Cardiac septum (tissue), 1 donor: ENCODE data around the gene WFDC9. TPM values are rescaled to one million over a fixed set of nuclear protein-coding genes. Genes with fewer than 3 reads are reported as not detected.
"Not testable (repeated sequence)": the region's sequence is repeated elsewhere in the genome, so short reads cannot be mapped to it uniquely, and the experiment has no call there.

Experiments used
- DNase-seq: peaks from one replicate; pipeline ENCODE4 v3.0.0-alpha.2; 2020; ENCODE audit warnings: low spot score
- intact Hi-C: fragments of 100-400 bp; cut with DNase I; formaldehyde crosslinking; loops from one replicate; pipeline ENCODE4 v1.14.0; 2022
- total RNA-seq: library from RNA; stranded (reverse); fragmentation: NEBNext Ultra II Directional; extraction: Animal tissue kit (Norgen Biotek cat#: 25700); gene quantifications from one replicate; pipeline ENCODE4 v1.2.1, GENCODE V29; 2021
- donor health status: DM: no; HTN: no; CAD: no.

Gene WFDC9
- total RNA-seq, 1 donor from 2014 or later, result not detected

DNA sequence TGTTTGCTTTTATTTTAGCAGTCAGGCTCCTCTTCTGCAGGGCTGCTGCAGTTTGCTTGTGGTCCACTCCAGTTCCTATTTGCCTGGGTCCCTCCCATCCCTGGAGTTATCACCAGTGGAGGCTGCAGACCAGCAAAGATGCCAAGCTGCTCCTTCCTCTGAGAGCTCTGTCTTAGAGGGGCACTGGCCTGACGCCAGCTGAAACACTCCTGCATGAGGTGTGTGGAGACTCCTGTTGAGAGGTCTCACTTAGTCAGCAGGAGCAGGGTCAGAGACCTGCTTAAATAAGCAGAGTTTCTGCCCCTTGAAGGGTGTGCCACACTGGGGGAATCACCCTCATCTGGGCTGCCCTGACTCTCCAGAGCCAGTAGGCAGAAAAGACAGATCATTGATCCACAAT is 35.8 kb downstream of the WFDC9 start:
- intact Hi-C loops, result no loop called here
- DNase-seq, result no peak

DNA sequence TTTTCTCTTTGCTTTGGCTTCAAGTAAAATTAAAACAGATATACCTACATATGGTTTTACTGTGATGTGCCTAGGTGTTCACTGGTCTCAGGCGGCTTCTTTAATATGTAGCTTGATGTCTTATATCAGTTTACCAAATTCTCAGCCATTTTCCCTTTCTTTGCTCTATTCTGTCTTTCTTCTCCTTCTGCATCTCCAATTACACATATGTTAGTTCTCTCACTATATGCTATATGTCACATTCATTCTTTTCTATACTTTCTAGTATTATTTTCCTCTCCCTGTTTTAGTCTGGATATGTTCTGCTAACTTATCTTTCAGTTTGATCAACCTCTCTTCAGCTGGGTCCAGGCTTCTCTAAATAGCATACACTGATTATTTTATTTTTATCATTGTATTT is 37.6 kb downstream of the WFDC9 start:
- intact Hi-C loops, result no loop called here
- no peak for DNase-seq

DNA sequence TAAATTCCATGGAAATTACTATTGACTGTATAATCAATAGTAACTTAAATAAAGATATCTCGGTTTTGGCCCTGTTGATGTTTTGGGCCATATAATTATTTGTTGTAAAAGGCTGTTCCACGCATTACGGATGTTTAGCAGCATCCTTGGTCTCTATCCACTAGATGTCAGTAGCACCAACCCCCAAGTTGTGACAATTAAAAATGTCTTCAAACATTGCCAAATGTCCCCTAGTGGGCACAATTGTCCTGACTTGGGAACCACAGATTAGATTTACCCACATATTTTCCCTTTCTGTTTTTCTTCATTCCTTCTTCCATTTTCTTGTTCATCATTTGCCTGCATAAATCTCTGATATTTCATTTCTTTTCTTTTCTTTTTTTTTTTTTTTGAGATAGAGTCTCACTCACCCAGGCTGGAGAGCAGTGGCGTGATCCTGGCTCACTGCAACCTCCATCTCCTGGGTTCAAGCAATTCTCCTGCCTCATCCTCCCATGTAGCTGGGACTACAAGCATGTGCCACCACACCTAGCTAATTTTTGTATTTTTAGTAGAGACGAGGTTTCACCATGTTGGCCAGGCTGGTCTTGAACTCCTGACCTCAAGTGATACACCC is 38.4 kb downstream of the WFDC9 start:
- no peak for DNase-seq
- intact Hi-C loops, result no loop called here

DNA sequence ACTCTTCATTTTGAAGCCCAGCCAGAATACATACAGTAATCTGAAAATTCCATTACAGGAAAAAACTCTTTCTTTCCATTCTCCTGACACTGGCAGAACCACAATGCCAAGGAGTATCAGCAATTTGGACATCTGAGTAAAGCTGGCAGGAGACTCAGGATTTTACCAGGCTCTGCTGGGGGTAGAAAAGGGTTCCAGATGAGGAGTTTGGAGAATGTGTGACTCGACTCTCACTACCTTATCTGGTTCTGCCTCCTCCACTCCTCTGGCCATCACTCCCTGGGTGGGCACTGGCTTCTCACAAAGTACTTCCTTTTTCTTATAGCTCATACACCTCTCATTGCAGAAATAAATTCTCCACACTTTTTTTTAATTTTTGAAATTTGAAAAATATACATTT is 41.4 kb downstream of the WFDC9 start:
- intact Hi-C loops, result no loop called here

DNA sequence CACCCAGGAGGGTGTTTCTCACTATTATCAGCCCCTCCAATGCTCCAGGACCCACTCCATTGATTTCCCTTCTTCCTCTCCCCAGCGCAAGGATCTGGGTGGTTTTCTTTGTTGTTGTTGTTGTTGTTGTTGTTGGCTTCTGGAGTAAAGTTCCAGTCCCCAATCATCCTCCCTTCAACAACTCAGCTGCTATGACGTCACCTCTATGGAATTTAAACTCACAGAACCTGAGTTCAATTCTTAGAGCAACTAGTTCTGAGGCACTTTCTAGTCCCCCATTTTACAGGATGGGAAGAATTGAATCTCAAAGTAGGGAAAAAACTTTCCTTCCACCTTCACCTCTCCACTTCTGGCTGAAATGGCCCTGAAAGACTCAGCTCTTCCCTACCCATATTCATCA is 42.3 kb downstream of the WFDC9 start:
- intact Hi-C loops, result no loop called here

More for the DNA sequence above, 41.4 kb downstream of the WFDC9 start:
- DNase-seq, result no peak

DNA sequence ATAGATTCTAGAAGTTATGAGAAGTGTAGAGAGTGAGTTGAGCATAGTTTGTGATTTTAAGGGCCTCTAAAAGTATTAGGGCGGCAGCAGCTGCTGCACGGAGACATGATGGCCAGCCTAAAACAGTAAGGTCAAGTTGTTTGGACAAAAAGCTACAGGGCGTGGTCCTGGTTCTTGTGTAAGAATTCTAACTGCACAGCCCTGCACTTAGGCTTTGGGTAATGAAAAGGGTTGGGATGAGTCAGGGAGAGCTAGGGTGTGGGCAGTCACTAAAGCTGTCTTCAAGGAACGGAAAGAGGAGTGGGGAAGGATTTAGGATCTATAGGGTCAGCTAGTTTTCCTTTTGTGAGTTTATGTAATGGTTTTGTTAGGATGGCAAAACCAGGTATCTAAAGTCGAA is 45.1 kb downstream of the WFDC9 start:
- intact Hi-C loops, DNase-seq: not testable (repeated sequence)

More for the DNA sequence above, 42.3 kb downstream of the WFDC9 start:
- DNase-seq, result no peak

DNA sequence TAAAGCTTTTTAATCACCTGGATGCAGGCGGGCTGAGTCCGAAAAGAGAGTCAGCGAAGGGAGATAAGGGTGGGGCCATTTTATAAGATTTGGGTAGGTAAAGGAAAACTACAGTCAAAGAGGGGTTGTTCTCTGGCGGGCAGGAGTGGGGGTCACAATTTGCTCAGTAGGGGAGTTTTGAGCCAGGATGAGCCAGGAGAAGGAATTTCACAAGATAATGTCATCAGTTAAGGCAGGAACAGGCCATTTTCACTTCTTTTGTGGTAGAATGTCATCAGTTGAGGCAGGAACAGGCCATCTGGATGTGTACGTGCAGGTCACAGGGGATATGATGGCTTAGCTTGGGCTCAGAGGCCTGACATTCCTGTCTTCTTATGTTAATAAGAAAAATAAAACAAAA is 46.8 kb downstream of the WFDC9 start:
- DNase-seq, intact Hi-C loops: not testable (repeated sequence)

DNA sequence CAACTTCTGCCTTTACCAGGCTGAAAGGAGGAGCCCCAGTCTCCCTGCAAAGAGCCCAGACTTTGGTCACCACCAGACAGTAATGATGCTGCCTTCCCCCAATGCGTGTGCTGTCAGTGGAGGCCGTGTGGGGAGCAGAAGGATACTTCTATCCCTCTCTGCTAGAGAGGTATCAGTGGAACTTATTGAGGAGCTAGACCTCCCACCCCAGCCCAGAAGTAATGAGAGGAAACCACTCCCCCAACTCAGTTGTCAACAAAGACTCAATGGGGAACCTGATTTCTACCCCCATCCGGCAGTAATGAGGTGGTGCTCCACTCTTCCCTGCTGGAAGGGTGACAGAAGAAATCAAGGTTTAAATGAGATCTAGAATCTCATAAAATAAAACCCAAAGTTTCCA is 47.6 kb downstream of the WFDC9 start:
- intact Hi-C loops, result no loop called here
- DNase-seq, result no peak

DNA sequence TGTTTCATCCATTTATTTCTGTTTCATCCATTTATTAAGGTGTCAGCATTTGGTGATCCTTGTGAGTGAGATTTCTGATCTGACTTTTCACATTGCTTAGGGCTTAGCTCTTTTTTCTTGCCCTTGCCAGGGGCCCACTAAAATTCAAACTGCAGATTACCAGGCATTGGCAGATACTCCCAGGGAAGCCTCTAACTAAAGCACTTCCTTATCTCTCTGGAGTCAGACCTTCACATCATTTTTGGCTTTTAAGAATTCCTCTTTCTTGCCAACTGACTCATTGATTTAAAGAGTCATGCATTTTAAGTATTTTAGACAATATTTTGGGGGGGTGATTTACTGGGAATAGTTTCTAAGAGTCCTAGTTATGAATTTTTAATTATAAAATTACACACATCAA is 49.4 kb downstream of the WFDC9 start:
- intact Hi-C loops, result no loop called here
- DNase-seq, result no peak

DNA sequence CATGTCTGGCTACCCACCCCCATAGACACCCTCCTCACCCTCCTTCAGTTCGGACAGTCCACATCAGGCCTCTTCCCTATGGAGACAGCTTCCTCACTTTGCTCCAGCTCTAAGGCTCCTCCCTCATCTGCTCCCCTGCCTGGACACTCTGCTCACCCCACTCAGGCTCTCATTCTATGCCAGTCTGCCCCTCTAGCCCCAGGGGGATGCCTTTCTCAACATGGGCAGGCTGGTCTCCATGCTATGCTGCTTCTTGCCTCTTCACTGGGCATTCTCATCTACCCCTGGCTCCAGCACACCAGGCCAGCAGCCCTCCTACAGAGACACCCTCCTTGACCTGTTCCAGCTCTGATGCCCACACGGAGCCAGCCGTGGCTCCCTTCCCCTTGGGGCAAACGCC is 51.9 kb downstream of the WFDC9 start, which contains the start of gene WFDC8:
Gene WFDC8, minus strand, starts transcription at position 101 of the 400 bp plus-strand sequence. Its CDS starts 37 bp downstream, at position 64.
- DNase-seq, result no peak
- intact Hi-C loops, result no loop called here

DNA sequence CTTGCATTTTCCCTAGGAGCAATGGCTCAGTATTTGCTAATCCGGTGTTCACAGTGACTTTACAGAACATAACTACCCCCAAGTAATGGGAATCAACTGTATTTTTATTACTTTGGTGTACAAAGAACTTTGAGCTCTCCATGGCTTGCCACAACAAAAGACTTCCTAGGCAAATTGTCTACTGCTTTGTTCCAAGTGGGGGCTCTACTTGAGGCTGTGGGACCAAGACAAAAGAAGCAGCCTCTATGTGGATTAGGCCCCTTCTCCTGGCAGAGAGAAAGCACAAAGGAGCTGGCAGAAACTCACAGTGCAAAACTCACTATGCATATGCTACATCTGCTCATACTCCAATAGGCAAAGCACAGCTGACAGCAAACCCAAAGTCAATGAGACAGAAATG is 52.9 kb downstream of the WFDC9 start:
- intact Hi-C loops, result no loop called here
- no peak for DNase-seq

DNA sequence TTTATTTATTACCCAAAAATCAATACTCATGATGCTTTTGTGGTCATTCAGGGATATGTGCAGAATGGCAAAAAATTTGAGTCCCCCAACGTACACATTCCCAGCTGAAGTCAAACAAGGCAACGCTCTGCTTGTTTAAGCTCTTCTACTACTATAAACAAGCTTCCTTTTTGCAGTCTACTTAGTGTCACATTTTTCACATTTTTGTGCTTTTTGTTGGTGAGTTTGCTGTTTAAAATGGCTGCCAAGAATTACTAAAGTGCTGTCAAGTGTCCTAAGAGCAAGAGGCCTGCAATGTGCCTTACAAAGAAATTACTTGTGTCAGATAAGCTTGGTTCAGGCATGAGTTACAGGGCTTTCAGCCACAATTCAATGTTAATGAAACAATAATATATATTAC is 54.1 kb downstream of the WFDC9 start:
- DNase-seq, result no peak
- intact Hi-C loops, result no loop called here

DNA sequence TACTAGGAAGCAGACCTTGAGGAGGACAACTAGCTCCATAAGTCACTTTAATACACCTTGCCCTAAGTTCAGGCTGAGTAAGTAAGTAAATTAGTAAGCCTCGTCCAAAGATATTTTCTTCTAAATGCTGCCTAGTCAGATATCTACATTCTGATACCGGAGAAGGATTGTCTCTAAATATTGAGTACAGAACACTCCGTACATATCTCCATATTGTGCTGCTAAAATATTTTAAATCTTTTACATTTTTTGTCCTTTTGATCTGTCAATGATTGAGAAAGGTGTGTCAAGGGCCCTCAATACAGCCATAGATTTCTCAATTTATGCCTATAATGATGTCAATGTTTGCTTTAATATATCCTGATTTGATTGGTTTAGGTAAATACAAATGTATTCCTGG is 55.2 kb downstream of the WFDC9 start:
- no peak for DNase-seq
- intact Hi-C loops, result no loop called here

DNA sequence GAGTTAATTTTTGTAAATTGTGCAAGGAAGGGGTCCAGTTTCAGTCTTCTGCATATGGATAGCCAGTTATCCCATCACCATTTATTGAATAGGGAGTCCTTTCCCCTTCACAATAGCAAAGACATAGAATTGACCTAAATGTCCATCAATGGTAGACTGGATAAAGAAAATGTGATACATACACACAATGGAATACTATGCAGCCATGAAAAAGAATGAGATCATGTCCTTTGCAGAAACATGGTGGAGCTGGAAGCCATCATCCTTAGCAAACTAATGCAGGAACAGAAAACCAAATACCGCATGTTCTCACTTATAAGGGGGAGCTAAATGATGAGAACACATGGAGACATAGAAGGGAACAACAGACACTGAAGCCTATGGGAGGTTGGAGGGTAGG is 61.4 kb downstream of the WFDC9 start:
- intact Hi-C loops, DNase-seq: not testable (repeated sequence)

DNA sequence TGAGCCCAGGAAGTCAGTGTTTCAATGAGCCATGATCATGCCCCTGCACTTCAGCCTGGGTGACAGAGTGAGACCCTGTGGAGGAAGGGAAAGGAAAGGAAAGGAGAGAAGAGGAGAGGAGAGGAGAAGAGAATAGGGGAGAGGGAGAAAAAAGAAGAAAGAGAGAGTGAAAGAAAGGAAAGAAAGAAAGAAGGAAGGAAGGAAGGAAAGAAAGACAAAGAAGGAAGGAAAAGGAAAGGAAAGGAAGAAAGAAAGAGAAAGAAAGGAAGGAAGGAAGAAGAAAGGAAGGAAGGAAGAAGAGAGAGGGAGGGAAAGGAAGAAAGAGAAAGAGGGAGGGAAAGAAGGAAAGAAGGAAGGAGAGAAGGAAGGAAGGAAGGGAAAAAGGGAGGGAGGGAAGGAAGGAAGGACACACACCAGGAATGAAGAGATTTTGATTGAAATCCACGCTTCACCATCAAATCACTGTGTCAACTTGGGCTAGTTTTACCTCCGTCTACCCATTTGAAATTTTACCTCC is 66.3 kb downstream of the WFDC9 start:
- DNase-seq, result no peak
- intact Hi-C loops, result no loop called here

Other genes with a start within 250 kb of the WFDC9 start
- 209 TPM for gene DBNDD2, start 223.0 kb downstream of the WFDC9 start, total RNA-seq
- 139 TPM for gene PIGT, start 215.1 kb downstream of the WFDC9 start, total RNA-seq
- 1.0 TPM for gene WFDC2, start 161.5 kb downstream of the WFDC9 start, total RNA-seq
- not detected for gene SPINT3, start 115.7 kb downstream of the WFDC9 start, total RNA-seq
- not detected for gene WFDC6, start 91.8 kb downstream of the WFDC9 start, total RNA-seq
- gene EPPIN, start 83.9 kb downstream of the WFDC9 start, total RNA-seq, result not detected
- not detected for gene WFDC8, start 52.0 kb downstream of the WFDC9 start, total RNA-seq
- not detected for gene WFDC10A, start 1.5 kb downstream of the WFDC9 start, total RNA-seq
- gene WFDC11, start 39.0 kb upstream of the WFDC9 start, total RNA-seq, result not detected
- gene WFDC13, start 70.8 kb upstream of the WFDC9 start, total RNA-seq, result not detected
- gene WFDC10B, start 73.7 kb upstream of the WFDC9 start, total RNA-seq, result not detected
- gene SPINT4, start 91.1 kb upstream of the WFDC9 start, total RNA-seq, result not detected
- gene WFDC3, start 160.6 kb upstream of the WFDC9 start, total RNA-seq, result 2.0 TPM
- 26.3 TPM for gene DNTTIP1, start 160.7 kb upstream of the WFDC9 start, total RNA-seq
- gene UBE2C, start 181.4 kb upstream of the WFDC9 start, total RNA-seq, result 0.38 TPM
- not detected for gene TNNC2, start 196.0 kb upstream of the WFDC9 start, total RNA-seq
- 19.5 TPM for gene SNX21, start 202.5 kb upstream of the WFDC9 start, total RNA-seq
- 24.9 TPM for gene ACOT8, start 226.1 kb upstream of the WFDC9 start, total RNA-seq
- 2.0 TPM for gene ZSWIM3, start 226.3 kb upstream of the WFDC9 start, total RNA-seq
- gene ZSWIM1, start 249.9 kb upstream of the WFDC9 start, total RNA-seq, result 6.9 TPM